NT2/D1 (cell line): ENCODE data around the gene MAS1L.

Experiments used
- DNase-seq: peaks from one replicate; pipeline ENCODE4 v3.0.0-alpha.2; 2011; ENCODE audit warnings: low read depth, low spot score
- H3K27me3 ChIP-seq: 2 replicates; pipeline ENCODE4 v1.6.0; 2011; ENCODE audit warnings: mild to moderate bottlenecking; ENCODE audit not compliant: insufficient read length, insufficient read depth
- H3K36me3 ChIP-seq: 2 replicates; pipeline ENCODE4 v1.6.1; 2011; ENCODE audit warnings: mild to moderate bottlenecking, low read length, mixed read lengths; ENCODE audit not compliant: insufficient read depth, insufficient read length
- H3K4me1 ChIP-seq: 2 replicates; pipeline ENCODE4 v1.5.1; 2011; ENCODE audit not compliant: insufficient read depth, insufficient read length
- H3K4me3 ChIP-seq: 2 replicates; pipeline ENCODE4 v1.5.1; 2011; ENCODE audit warnings: low read depth; ENCODE audit not compliant: insufficient read length
- H3K9ac ChIP-seq: 2 replicates; pipeline ENCODE4 v1.6.0; 2011; ENCODE audit warnings: low read depth; ENCODE audit not compliant: insufficient read length
- H3K9me3 ChIP-seq: 2 replicates; pipeline ENCODE4 v1.5.1; 2011; ENCODE audit warnings: mild to moderate bottlenecking, low read length; ENCODE audit not compliant: insufficient read depth
- SUZ12 ChIP-seq: IDR thresholded peaks from 2 replicates; pipeline ENCODE4 v1.6.1; 2011; ENCODE audit not compliant: insufficient read length, insufficient read depth; ENCODE audit errors: extremely low read depth
- YY1 ChIP-seq: IDR thresholded peaks from 2 replicates; pipeline ENCODE4 v1.6.1; 2011; ENCODE audit not compliant: insufficient read length, insufficient read depth
- ZNF274 ChIP-seq: IDR thresholded peaks from 2 replicates; pipeline ENCODE4 v1.6.1; 2011; ENCODE audit warnings: mild to moderate bottlenecking, low read depth, low read length

Gene MAS1L

DNA sequence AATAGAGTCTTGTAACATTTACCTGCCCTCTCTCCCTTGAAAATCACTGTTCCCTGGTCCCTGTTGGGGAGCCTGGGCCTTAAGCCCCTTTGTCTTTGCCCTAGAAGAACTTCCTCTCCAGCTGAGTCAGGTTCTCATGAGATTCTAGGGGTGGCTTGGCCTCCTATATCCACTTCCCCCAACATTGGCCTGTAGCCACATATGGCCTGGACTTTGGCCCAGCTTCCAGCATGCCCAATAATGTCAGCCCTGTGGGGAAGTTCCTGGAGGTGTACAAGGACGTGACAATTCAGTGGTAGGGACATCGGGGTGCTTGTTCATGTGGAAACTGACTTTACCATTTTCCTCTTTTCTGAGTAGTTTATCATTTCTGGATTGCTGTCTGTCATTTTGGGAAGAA lies 17.2 kb upstream of the MAS1L start:
- TF ChIP-seq YY1 (no peak), ZNF274 (no peak)
- H3K4me3 ChIP-seq: no peak overlapping the region
- no peaks in the 10 kb centered on the region for H3K9me3 ChIP-seq
- no peak overlapping the region for H3K9ac ChIP-seq
- no peak for DNase-seq
- H3K4me1 ChIP-seq: no peaks in the 10 kb centered on the region
- no peaks in the 10 kb centered on the region for H3K27me3 ChIP-seq
- no peaks in the 10 kb centered on the region for H3K36me3 ChIP-seq

DNA sequence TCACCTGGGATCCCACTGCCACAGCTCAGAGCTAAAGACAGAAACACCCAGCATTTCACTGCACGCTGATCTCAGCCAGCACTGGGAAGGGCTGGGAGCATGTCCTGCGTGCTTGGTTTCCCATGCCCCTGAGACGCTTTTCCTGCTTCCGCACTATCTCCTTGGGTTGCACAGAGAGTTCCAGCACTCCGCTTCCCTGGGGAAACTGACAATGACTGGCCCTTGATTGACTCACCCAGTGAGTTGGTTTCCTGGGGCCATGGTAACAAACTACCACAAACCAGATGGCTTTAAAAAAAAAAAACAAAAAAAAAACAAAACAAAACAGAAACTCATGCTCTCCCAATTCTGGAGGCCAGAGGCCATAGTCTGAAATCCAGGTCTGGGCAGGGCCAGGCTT lies 14.8 kb upstream of the MAS1L start:
- H3K36me3 ChIP-seq: no peaks in the 10 kb centered on the region
- H3K4me1 ChIP-seq: no peaks in the 10 kb centered on the region
- H3K27me3 ChIP-seq: no peaks in the 10 kb centered on the region
- no peak overlapping the region for H3K4me3 ChIP-seq
- H3K9ac ChIP-seq: no peak overlapping the region
- H3K9me3 ChIP-seq: no peaks in the 10 kb centered on the region
- DNase-seq: no peak
- TF ChIP-seq YY1 (no peak), ZNF274 (no peak), SUZ12 (no peak)

- no peak for TF ChIP-seq SUZ12
- no peak for TF ChIP-seq ZNF274
- no peak for TF ChIP-seq YY1
- H3K4me1 ChIP-seq: no peaks in the 10 kb centered on the region
These were observed 14.4 kb upstream of the MAS1L start for GRCh38 chr6:29502181-29502580.

GRCh38 chr6:29501106-29501505 lies 13.3 kb upstream of the MAS1L start:
- no peaks in the 10 kb centered on the region for H3K9me3 ChIP-seq
- H3K36me3 ChIP-seq: no peaks in the 10 kb centered on the region
- DNase-seq: no peak
- no peak overlapping the region for H3K9ac ChIP-seq
- no peaks in the 10 kb centered on the region for H3K27me3 ChIP-seq
- TF ChIP-seq ZNF274 (no peak), YY1 (no peak), SUZ12 (no peak)
- no peak overlapping the region for H3K4me3 ChIP-seq
- H3K4me1 ChIP-seq: no peaks in the 10 kb centered on the region

More at GRCh38 chr6:29502181-29502580, 14.4 kb upstream of the MAS1L start:
- Histone ChIP-seq H3K27me3 (no peaks in the 10 kb centered on the region), H3K9ac (no peak overlapping the region), H3K9me3 (no peaks in the 10 kb centered on the region), H3K36me3 (no peaks in the 10 kb centered on the region), H3K4me3 (no peak overlapping the region)
- no peak for DNase-seq

DNA sequence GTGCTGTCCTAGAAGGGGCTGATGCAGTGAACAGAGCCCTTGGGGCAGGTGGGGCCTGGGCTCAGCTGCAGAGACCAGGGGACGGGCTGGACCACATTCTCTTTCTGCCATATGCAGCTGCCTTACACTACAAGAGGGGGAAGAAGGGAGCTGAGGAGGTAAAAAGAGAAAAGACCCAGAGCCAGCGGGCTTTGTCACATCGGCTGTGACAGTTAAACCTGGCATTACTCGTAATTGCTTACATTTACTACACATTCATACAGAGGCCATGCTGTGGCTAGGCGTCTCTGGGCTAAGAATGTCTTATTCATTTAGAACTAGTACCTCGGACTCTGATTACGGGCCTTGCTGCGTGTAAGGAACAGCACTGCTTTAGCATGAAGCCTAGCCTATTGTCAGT lies 12.8 kb upstream of the MAS1L start:
- Histone ChIP-seq H3K36me3 (no peaks in the 10 kb centered on the region), H3K9me3 (no peaks in the 10 kb centered on the region)
- TF ChIP-seq SUZ12: no peak
- no peak for TF ChIP-seq YY1
- no peak for TF ChIP-seq ZNF274

DNA sequence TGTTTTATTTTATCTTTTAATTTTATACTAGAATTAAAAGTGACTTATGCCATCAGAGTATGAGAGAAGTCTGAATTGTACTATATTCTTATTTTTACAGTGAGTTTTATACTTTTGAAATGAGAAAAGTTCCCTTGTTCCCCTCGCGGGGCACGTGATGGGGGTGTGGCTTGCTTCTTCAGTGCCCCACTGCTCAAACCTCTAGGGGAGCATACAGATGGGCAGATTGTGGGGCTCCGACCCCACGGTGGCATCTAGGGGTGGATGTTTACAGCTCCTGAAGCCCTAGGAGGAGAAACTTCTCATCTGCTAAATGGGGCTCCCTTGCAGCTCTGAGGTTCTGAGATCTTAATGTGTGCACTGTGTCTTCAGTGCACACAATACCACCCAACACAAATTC lies 11.9 kb upstream of the MAS1L start:
- no peak for DNase-seq
- Histone ChIP-seq H3K9ac (no peak overlapping the region), H3K4me3 (no peak overlapping the region), H3K36me3 (no peaks in the 10 kb centered on the region), H3K9me3 (no peaks in the 10 kb centered on the region), H3K4me1 (no peaks in the 10 kb centered on the region), H3K27me3 (no peaks in the 10 kb centered on the region)
- TF ChIP-seq YY1: no peak
- TF ChIP-seq SUZ12: no peak
- TF ChIP-seq ZNF274: no peak

More for the DNA sequence above, 12.8 kb upstream of the MAS1L start:
- H3K4me1 ChIP-seq: no peaks in the 10 kb centered on the region
- no peak for DNase-seq
- no peaks in the 10 kb centered on the region for H3K27me3 ChIP-seq
- no peak overlapping the region for H3K4me3 ChIP-seq
- H3K9ac ChIP-seq: no peak overlapping the region

- no peaks in the 10 kb centered on the region for H3K9me3 ChIP-seq
- H3K4me1 ChIP-seq: no peaks in the 10 kb centered on the region
- no peak overlapping the region for H3K9ac ChIP-seq
- no peaks in the 10 kb centered on the region for H3K27me3 ChIP-seq
- TF ChIP-seq ZNF274 (no peak), SUZ12 (no peak), YY1 (no peak)
- no peak for DNase-seq
- no peak overlapping the region for H3K4me3 ChIP-seq
- H3K36me3 ChIP-seq: no peaks in the 10 kb centered on the region
These were observed 9.2 kb upstream of the MAS1L start for GRCh38 chr6:29496961-29497360.

GRCh38 chr6:29495571-29495970 lies 7.8 kb upstream of the MAS1L start:
- H3K9ac ChIP-seq: no peak overlapping the region
- no peak overlapping the region for H3K4me3 ChIP-seq
- no peak for TF ChIP-seq YY1
- no peak for TF ChIP-seq SUZ12
- TF ChIP-seq ZNF274: no peak
- H3K4me1 ChIP-seq: no peaks in the 10 kb centered on the region
- 0 out of 2 replicates have a peak, but pooled peaks cover 4% of the 10 kb centered on the region for H3K9me3 ChIP-seq
- no peaks in the 10 kb centered on the region for H3K36me3 ChIP-seq
- no peaks in the 10 kb centered on the region for H3K27me3 ChIP-seq
- DNase-seq: no peak
